ENCODE data around the gene PLPPR1. TPM values are rescaled to one million over a fixed set of nuclear protein-coding genes. Genes with fewer than 3 reads are reported as not detected.

PLPPR1 gene
- total RNA-seq, 4 donors from 2014 or later, result not detected

DNA sequence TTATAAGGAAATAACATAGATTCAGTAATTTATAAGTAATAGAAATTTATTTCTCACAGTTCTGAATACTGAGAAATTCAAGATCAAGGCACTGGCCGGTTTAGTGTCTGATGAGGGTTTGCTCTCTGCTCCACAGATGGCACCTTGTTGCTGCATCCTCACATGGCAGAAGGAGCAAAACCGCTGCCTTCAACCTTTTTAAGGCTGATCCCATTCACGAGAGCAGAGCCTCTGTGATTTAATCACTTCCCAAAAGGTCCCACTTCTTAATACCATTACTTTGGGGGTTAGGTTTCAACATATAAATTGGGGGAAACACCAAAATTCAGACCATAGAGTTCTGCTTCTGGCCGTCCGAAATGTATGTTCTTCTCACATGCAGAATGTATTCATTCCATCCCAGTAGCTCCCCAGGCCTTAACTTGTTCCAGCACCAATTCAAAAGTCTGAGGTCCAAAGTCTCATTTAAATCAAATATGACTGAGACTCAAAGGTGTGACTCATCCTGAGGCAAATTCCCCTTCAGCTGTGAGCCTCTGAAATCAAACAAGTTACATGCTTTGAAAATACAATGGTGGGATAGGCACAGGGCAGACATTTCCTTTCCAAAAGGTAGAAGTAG, 325.7 kb downstream of the PLPPR1 start:
- no peak for TF ChIP-seq CTCF (IDR thresholded peaks at IDR 0.05)
- no peak for DNase-seq (ENCODE audit: low spot score)
- ATAC-seq (ENCODE audit: low FRiP score), result no peak

DNA sequence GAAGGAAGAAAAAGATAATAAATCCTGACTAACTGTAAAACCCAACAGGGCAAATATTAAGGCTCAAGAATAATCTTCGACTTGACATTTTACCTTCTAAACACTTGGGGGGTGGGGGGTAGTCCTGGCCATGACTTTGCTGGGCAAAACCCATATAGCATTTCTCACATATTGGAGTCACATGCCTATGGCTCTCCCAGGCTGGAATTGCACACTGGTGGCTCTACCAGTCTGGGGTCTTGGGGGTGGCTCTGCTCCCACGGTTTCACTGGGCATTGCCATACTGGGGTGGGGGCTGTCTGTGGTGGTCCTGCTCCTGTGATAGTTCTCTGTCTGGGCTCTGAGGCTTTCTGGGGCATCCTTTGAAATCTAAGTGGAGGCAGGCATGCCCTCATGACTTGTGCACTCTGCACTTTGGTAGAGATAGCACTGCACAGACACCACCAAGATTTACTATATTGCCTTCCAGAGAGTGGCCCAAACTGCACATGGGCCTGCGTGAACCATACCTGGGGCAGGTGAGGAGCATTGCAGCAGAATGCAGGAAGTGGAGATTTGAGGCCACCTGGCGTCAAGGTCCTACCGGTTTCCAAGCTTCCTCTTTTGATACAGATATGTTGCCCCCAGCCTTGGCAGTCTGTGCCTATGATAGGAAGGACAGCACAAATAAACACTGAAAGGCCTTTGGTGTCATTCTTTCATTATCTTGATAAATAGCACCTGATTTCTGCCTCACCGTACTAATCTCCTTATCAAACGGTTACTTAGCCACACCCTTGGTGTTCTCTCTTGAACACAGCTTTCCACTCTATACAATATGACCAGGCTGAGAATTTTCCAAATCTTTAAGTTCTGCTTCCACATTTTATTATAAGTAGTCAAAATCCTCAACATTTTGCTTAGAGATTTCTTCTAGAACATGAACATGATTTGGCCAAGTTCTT, 326.5 kb downstream of the PLPPR1 start:
- ATAC-seq (ENCODE audit: low FRiP score) (no peak), DNase-seq (ENCODE audit: low spot score) (no peak)
- TF ChIP-seq CTCF (IDR thresholded peaks at IDR 0.05), result no peak

DNA sequence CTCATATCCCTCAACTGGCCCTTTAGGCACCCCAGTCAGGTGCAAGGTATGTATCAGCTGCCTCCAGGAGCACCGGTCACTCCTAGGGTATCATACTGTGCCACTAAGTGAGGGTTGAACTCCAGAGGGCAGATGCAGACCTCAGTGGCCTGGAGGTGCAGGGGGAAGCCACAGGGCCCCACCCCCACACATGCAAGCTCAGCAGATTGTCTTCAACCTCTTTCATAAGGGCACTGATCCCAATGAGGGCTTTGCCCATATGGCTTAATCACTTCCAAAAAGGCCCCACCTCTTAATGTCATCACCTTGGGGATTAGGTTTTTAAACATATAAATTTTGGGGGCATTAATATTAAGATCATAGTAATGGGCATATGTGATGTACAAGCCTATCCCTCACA, 328.1 kb downstream of the PLPPR1 start:
- ATAC-seq (ENCODE audit: low FRiP score), result no peak
- DNase-seq (ENCODE audit: low spot score), result no peak
- no peak for TF ChIP-seq CTCF (IDR thresholded peaks at IDR 0.05)

DNA sequence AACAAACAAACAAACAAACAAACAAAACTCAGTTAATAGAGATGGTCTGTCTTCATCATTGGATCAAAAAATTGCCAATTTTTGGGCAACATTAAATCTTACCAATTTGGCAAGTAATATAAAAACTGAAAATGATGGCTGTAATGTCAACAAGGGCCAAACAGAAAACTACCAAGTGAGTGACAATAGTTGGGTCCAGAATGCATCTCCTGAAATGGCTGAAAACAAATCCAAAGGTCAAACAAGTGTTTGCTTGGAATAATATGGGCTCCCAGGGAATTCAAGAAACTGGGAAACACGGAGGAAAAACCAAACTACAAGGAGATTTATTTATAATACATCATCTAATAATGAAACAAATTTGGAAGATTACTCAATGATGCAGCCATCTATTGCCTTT, 331.2 kb downstream of the PLPPR1 start:
- ATAC-seq (ENCODE audit: low FRiP score), result no peak
- TF ChIP-seq CTCF (IDR thresholded peaks at IDR 0.05), result no peak
- DNase-seq (ENCODE audit: low spot score), result no peak

- ATAC-seq (ENCODE audit: low FRiP score) (no peak), DNase-seq (ENCODE audit: low spot score) (no peak)
- no peak for TF ChIP-seq CTCF (IDR thresholded peaks at IDR 0.05)
Measured at GRCh38 chr9:101360647-101361046, 332.1 kb downstream of the PLPPR1 start.

DNA sequence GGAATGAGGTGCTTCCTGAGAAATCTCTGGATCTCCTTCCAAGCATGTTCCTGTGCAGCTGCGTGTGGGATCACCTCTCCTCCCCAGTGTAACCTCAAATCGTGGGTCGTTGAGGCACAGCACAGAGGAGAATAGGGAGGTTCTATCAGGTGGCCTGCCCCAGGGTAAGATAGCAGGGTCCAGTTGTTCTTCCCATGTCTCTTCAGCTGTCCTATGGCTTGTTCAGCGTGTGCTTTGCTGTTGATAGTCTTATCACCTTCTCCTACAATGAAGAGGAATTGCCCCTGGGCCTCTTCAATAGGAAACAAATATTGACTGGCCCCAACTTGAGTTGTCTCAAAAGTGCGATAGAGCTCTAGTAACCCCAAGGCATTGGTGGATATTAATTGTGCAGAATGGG, 333.9 kb downstream of the PLPPR1 start:
- DNase-seq (ENCODE audit: low spot score), result no peak
- no peak for TF ChIP-seq CTCF (IDR thresholded peaks at IDR 0.05)
- no peak for ATAC-seq (ENCODE audit: low FRiP score)
